GM23338 (cell line): ENCODE results near the gene MKLN1. TPM values are rescaled to one million over a fixed set of nuclear protein-coding genes. Genes with fewer than 3 reads are reported as not detected.

Experiments used
- ATAC-seq: fragments of 200-7000 bp; cut with Tn5 transposase; 3 replicates; pipeline ENCODE4 v1.9.1; 2020
- DNase-seq: peaks from one replicate; pipeline ENCODE4 v3.0.0-alpha.2; 2015; ENCODE audit warnings: low spot score
- H2AFZ ChIP-seq: fragments of 200-600 bp; sonication (generic); 2 replicates; pipeline ENCODE4 v1.8.0; 2016; ENCODE audit warnings: antibody characterized with exemption, mild to moderate bottlenecking, moderate library complexity
- H3F3A ChIP-seq: fragments of 200-600 bp; sonication (generic); replicated peaks from 2 replicates; pipeline ENCODE4 v1.8.0; 2017; ENCODE audit warnings: antibody characterized with exemption, mixed run types, low read depth
- H3K27ac ChIP-seq: fragments of 200-600 bp; sonication (generic); 2 replicates; pipeline ENCODE4 v1.6.1; 2016; ENCODE audit warnings: low read depth
- H3K27me3 ChIP-seq: fragments of 200-600 bp; sonication (generic); 2 replicates; pipeline ENCODE4 v1.8.0; 2016; ENCODE audit warnings: mild to moderate bottlenecking, mixed run types, moderate library complexity; ENCODE audit not compliant: insufficient read depth
- H3K36me3 ChIP-seq: fragments of 200-600 bp; sonication (generic); 2 replicates; pipeline ENCODE4 v1.8.0; 2016; ENCODE audit warnings: mild to moderate bottlenecking; ENCODE audit not compliant: insufficient read depth
- H3K4me1 ChIP-seq: fragments of 200-600 bp; sonication (generic); 2 replicates; pipeline ENCODE4 v1.8.0; 2016; ENCODE audit warnings: mild to moderate bottlenecking, moderate library complexity; ENCODE audit not compliant: insufficient read depth
- H3K4me2 ChIP-seq: fragments of 200-600 bp; sonication (generic); 2 replicates; pipeline ENCODE4 v1.7.1; 2017; ENCODE audit warnings: mixed run types
- H3K4me3 ChIP-seq: fragments of 200-600 bp; sonication (generic); 2 replicates; pipeline ENCODE4 v1.6.1; 2016; ENCODE audit warnings: mixed run types
- H3K79me2 ChIP-seq: fragments of 200-600 bp; sonication (generic); replicated peaks from 2 replicates; pipeline ENCODE4 v1.8.0; 2017; ENCODE audit warnings: mild to moderate bottlenecking; ENCODE audit not compliant: insufficient read depth
- H3K9me2 ChIP-seq: fragments of 200-600 bp; sonication (generic); 2 replicates; pipeline ENCODE4 v1.8.0; 2017; ENCODE audit not compliant: insufficient read depth
- H4K20me1 ChIP-seq: fragments of 200-600 bp; sonication (generic); replicated peaks from 2 replicates; pipeline ENCODE4 v1.8.0; 2017; ENCODE audit warnings: mild to moderate bottlenecking; ENCODE audit not compliant: insufficient read depth
- H3K27ac Mint-ChIP-seq: 2 replicates; pipeline ENCODE4 v1.8.0; 2020; ENCODE audit warnings: inconsistent platforms, mild to moderate bottlenecking, moderate library complexity, mixed read lengths
- H3K27me3 Mint-ChIP-seq: 3 replicates; pipeline ENCODE4 v1.8.0; 2022; ENCODE audit warnings: low read depth, mild to moderate bottlenecking, moderate library complexity, mixed read lengths, inconsistent platforms; ENCODE audit not compliant: insufficient read depth, poor library complexity
- H3K36me3 Mint-ChIP-seq: 3 replicates; pipeline ENCODE4 v1.8.0; 2021; ENCODE audit warnings: low read depth, mild to moderate bottlenecking, inconsistent platforms, moderate library complexity, mixed read lengths
- H3K4me1 Mint-ChIP-seq: 3 replicates; pipeline ENCODE4 v1.8.0; 2020; ENCODE audit warnings: mild to moderate bottlenecking, inconsistent platforms, mixed read lengths
- H3K4me3 Mint-ChIP-seq: 3 replicates; pipeline ENCODE4 v1.8.0; 2021; ENCODE audit warnings: moderate library complexity, mild to moderate bottlenecking, inconsistent platforms, mixed read lengths
- H3K9me3 Mint-ChIP-seq: 3 replicates; pipeline ENCODE4 v1.8.0; 2020; ENCODE audit warnings: moderate library complexity, mild to moderate bottlenecking, inconsistent platforms, mixed read lengths
- EZH2 ChIP-seq: fragments of 200-600 bp; sonication (generic); IDR thresholded peaks from one replicate; pipeline ENCODE4 v1.8.0; 2017; ENCODE audit warnings: antibody characterized with exemption, mild to moderate bottlenecking, low read depth; ENCODE audit not compliant: unreplicated experiment
- EZH2phosphoT487 ChIP-seq: fragments of 200-600 bp; sonication (generic); IDR thresholded peaks from one replicate; pipeline ENCODE4 v1.8.1; 2018; ENCODE audit warnings: antibody characterized with exemption; ENCODE audit not compliant: unreplicated experiment
- NANOG ChIP-seq: IDR thresholded peaks from 2 replicates; pipeline ENCODE4 v1.6.1; 2016; ENCODE audit warnings: antibody characterized with exemption, borderline replicate concordance
- STAT1 ChIP-seq: IDR thresholded peaks from one replicate; pipeline ENCODE4 v1.6.1; 2016; ENCODE audit warnings: antibody characterized with exemption; ENCODE audit not compliant: unreplicated experiment
- ZNF114 ChIP-seq: fragments of 250-450 bp; sonication (Bioruptor Pico); IDR thresholded peaks from 2 replicates; pipeline ENCODE4 v1.5.0; 2020; ENCODE audit warnings: mild to moderate bottlenecking, moderate library complexity
- ZNF331 ChIP-seq: fragments of 250-450 bp; sonication (Bioruptor Pico); IDR thresholded peaks from 2 replicates; pipeline ENCODE4 v1.5.0; 2020; ENCODE audit warnings: low read depth, mild to moderate bottlenecking, moderate library complexity
- ZNF462 ChIP-seq: fragments of 250-450 bp; sonication (Bioruptor Pico); IDR thresholded peaks from 2 replicates; pipeline ENCODE4 v1.5.0; 2020; ENCODE audit warnings: mild to moderate bottlenecking, moderate library complexity
- polyA plus RNA-seq: library from polyadenylated mRNA; unstranded; fragments of >200 nt; fragmentation: Nextera tagmentation; extraction: Ambion mirVana; gene quantifications from 2 replicates; pipeline ENCODE4 v1.2.1, GENCODE V29; 2016
- total RNA-seq: library from RNA; depleted of rRNA; stranded (reverse); fragments of >200 nt; shearing (Covaris generic); gene quantifications from 2 replicates; pipeline ENCODE4 v1.2.3, GENCODE V29; 2014
- TF ChIP-seq, protein P1 (sequence below), 2 experiments: fragments of 200-600 bp in 1 of 2; sonication (generic) in 1 of 2; conservative IDR thresholded peaks; 2 replicates each; pipeline versions ENCODE4 v1.5.1 to v1.6.1; 2016 to 2017; ENCODE audit warnings: antibody characterized with exemption in 2 of 2, low read depth in 2 of 2, mild to moderate bottlenecking in 2 of 2, moderate library complexity in 1 of 2

MKLN1 gene
- total and polyA plus RNA-seq, 2 experiments from 2014 or later = 25.3 to 46.5 TPM

DNA sequence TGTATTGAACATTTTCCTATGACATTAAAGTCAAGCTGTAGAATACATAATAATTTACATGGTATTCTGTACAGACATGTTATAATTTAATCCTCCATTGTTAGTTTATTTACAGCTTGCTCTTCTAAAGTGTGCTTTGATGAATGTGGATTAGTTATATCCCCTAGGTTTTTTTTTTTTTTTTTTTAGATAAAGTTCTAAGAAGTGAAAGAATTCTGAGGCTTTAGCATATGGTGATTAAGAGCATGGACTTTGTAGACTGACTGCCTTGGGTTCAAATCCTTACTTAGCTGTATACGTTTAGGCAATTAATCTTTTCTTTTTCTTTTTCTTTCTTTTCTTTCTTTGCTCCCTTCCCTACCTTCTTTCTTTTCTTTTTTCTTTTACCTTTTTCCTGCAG is 44.9 kb downstream of the MKLN1 start (continued):
- TF ChIP-seq ZNF462 (no peak), NANOG (no peak), STAT1 (no peak)

GRCh38 chr7:131374821-131375220 is 47.1 kb downstream of the MKLN1 start:
- Histone ChIP-seq H3K27me3 (no peaks in the 10 kb centered on the region), H3K4me1 (peaks cover 48% of the 10 kb centered on the region), H3K9me2 (no peaks in the 10 kb centered on the region), H3K36me3 (no peaks in the 10 kb centered on the region), H4K20me1 (0 out of 2 replicates have a peak, but pooled peaks cover 8% of the 10 kb centered on the region), H3K79me2 (peaks cover 75% of the 10 kb centered on the region), H3F3A (0 out of 2 replicates have a peak, but pooled peaks cover 3% of the 10 kb centered on the region), H3K27ac (no peak overlapping the region), H3K4me2 (no peak overlapping the region), H2AFZ (no peak overlapping the region), H3K4me3 (no peak overlapping the region)
- ATAC-seq (no peak), DNase-seq (no peak)
- Mint-ChIP-seq H3K36me3 (peaks cover 5% of the 10 kb centered on the region; the same call in 1 of the 3 replicates), H3K4me3 (no peak overlapping the region), H3K4me1 (peaks cover 41% of the 10 kb centered on the region), H3K27me3 (no peaks in the 10 kb centered on the region), H3K9me3 (no peaks in the 10 kb centered on the region), H3K27ac (no peak overlapping the region)
- TF ChIP-seq STAT1 (no peak), ZNF462 (no peak), ZNF114 (CRISPR knock-in tag) (no peak), ZNF331 (CRISPR knock-in tag) (no peak), EZH2 (no peak), EZH2phosphoT487 (no peak)
- TF ChIP-seq, protein P1, sequence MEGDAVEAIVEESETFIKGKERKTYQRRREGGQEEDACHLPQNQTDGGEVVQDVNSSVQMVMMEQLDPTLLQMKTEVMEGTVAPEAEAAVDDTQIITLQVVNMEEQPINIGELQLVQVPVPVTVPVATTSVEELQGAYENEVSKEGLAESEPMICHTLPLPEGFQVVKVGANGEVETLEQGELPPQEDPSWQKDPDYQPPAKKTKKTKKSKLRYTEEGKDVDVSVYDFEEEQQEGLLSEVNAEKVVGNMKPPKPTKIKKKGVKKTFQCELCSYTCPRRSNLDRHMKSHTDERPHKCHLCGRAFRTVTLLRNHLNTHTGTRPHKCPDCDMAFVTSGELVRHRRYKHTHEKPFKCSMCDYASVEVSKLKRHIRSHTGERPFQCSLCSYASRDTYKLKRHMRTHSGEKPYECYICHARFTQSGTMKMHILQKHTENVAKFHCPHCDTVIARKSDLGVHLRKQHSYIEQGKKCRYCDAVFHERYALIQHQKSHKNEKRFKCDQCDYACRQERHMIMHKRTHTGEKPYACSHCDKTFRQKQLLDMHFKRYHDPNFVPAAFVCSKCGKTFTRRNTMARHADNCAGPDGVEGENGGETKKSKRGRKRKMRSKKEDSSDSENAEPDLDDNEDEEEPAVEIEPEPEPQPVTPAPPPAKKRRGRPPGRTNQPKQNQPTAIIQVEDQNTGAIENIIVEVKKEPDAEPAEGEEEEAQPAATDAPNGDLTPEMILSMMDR (conservative IDR thresholded peaks at IDR 0.05; ENCODE audit: low read depth in 2 of 2) = no peak
